Gastrocnemius medialis (tissue), 4 donors: ENCODE measurements around the gene SUGP2. TPM values are rescaled to one million over a fixed set of nuclear protein-coding genes. Genes with fewer than 3 reads are reported as not detected.

Experiments
- ATAC-seq, 2 donors: fragments of 150-250 bp; one replicate each; pipeline ENCODE4 v1.9.1; 2016
- DNase-seq, 2 donors: peaks; one replicate each; pipeline ENCODE4 v3.0.0-alpha.2; 2019
- H3K27ac ChIP-seq, 4 donors: fragments of 200-600 bp; sonication (generic); 1 replicate in 1 of 4; 2 replicates in 3 of 4; pipeline ENCODE4 v1.5.1; 2016 to 2018; ENCODE audit warnings: mild to moderate bottlenecking in 2 of 4, moderate library complexity in 1 of 4
- H3K27me3 ChIP-seq, 3 donors: fragments of 200-600 bp; sonication (generic) in 2 of 3; 1 replicate in 1 of 3; 2 replicates in 2 of 3; pipeline versions ENCODE4 v1.5.1 to v1.6.0; 2016 to 2019; ENCODE audit warnings: mild to moderate bottlenecking in 1 of 3, moderate library complexity in 1 of 3
- H3K36me3 ChIP-seq, 2 donors: fragments of 200-600 bp; sonication (generic) in 1 of 2; one replicate each; pipeline ENCODE4 v1.5.1; 2017 to 2018
- H3K4me1 ChIP-seq, 2 donors: fragments of 200-600 bp; sonication (generic) in 1 of 2; one replicate each; pipeline ENCODE4 v1.5.1; 2016 to 2017; ENCODE audit warnings: mild to moderate bottlenecking in 2 of 2
- H3K4me3 ChIP-seq, 4 donors: fragments of 200-600 bp; sonication (generic) in 3 of 4; 1 replicate in 1 of 4; 2 replicates in 3 of 4; pipeline ENCODE4 v1.5.1; 2016 to 2019; ENCODE audit warnings: mild to moderate bottlenecking in 2 of 4
- H3K9me3 ChIP-seq, 3 donors: fragments of 200-600 bp; sonication (generic) in 2 of 3; 1 replicate in 1 of 3; 2 replicates in 2 of 3; pipeline ENCODE4 v1.5.1; 2016 to 2019
- CTCF ChIP-seq, 5 experiments: fragments of 450-650 bp in 3 of 5; fragments of 200-600 bp in 2 of 5; sonication (generic) in 2 of 5; IDR thresholded peaks in 4 of 5; conservative IDR thresholded peaks in 1 of 5; 1 replicate in 4 of 5; 2 replicates in 1 of 5; pipeline ENCODE4 v1.5.1; 2016 to 2019; ENCODE audit warnings: antibody characterized with exemption in 5 of 5, mild to moderate bottlenecking in 3 of 5, moderate library complexity in 3 of 5
- POLR2A ChIP-seq, 2 donors: fragments of 450-650 bp; IDR thresholded peaks; one replicate each; pipeline ENCODE4 v1.6.1; 2017; ENCODE audit warnings: antibody characterized with exemption in 2 of 2, mild to moderate bottlenecking in 2 of 2, moderate library complexity in 2 of 2
- in situ Hi-C, 4 donors: fragments of 200-750 bp; cut with MboI; loops; one replicate each; pipeline versions ENCODE4 v1.15.0 to v1.8.0; 2017; ENCODE audit warnings: low sequenced_read_pairs in 4 of 4
- intact Hi-C: fragments of 100-400 bp; cut with DNase I; formaldehyde crosslinking; loops from one replicate; pipeline ENCODE4 v1.15.1; 2023; ENCODE audit warnings: low total_unique reads
- total RNA-seq, 4 donors: library from RNA; depleted of rRNA; stranded (reverse); fragments of >200 nt; gene quantifications; one replicate each; pipeline versions ENCODE4 v1.1.0 to v1.2.3, GENCODE V29; 2016

Gene SUGP2
- total RNA-seq, 4 donors from 2014 or later: 24.6 to 38.2 (median 32.8) TPM

DNA sequence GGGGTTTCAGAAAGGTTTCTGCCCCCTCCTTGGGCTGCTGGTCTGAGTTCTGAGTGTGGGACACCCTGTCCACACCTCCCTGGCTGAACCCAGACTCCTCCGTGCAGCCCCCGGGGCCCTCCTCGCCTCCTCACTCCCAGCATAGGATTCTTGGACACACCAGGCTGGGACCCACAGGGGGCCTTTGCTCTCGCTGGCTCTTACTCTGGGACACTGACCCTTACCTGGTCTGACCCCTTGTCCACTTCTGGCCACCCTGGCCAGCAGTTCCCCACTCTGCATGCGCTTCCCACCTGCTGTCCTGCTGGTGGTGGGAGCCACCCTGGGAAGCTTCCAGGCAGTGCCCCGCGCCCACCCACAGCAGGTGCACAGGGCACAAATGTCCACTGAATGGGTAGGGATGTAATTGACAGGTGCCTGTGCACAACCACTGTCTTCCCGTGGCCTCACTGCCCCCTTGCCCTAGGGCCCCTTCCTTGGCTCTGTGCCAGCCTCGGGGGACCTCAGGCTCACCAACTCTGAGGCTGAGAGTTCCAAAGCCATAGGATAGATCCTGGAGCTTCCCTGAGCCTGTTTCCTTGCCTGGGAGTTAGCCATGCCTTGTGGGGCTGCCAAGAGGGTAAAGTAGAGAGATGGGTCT is 23.4 kb upstream of the SUGP2 start:
- intact Hi-C loops: no loop called here
- Histone ChIP-seq H3K9me3 (no peaks in the 10 kb centered on the region), H3K36me3 (peaks cover 0 to 47% of the 10 kb centered on the region in 2 donors), H3K4me3 (no peak overlapping the region), H3K4me1 (peaks cover 27 to 30% of the 10 kb centered on the region in 2 donors), H3K27ac (peak overlapping the region in 1 of 4 donors; percentile 89), H3K27me3 (no peaks in the 10 kb centered on the region)
- ATAC-seq (no peak), DNase-seq (no peak)
- in situ Hi-C loops: loop anchor here in 2 of 4 donors (5.0 to 10.0 kb wide), 2 partner anchors 78 to 81 kb away; partner anchors contain the start of gene TMEM161A (in 2 of the 2)
- TF ChIP-seq POLR2A (IDR thresholded peaks at IDR 0.05) (no peak), CTCF (IDR thresholded peaks at IDR 0.05 in 4 of 5, conservative IDR thresholded peaks at IDR 0.05 in 1 of 5) (no peak)

- Histone ChIP-seq H3K36me3 (peaks cover 0 to 50% of the 10 kb centered on the region in 2 donors), H3K27me3 (no peaks in the 10 kb centered on the region), H3K9me3 (no peaks in the 10 kb centered on the region), H3K4me3 (no peak overlapping the region), H3K4me1 (peaks cover 16 to 19% of the 10 kb centered on the region in 2 donors), H3K27ac (no peak overlapping the region)
- in situ Hi-C loops: loop anchor here in 2 of 4 donors (5.0 to 10.0 kb wide), 2 partner anchors 79 to 82 kb away; partner anchors contain the start of gene TMEM161A (in 2 of the 2)
- TF ChIP-seq POLR2A (IDR thresholded peaks at IDR 0.05) (no peak), CTCF (IDR thresholded peaks at IDR 0.05 in 4 of 5, conservative IDR thresholded peaks at IDR 0.05 in 1 of 5) (no peak)
- no peak for DNase-seq
- intact Hi-C loops: loop anchor here (1.0 kb wide), 1 partner anchor 60 kb away; no protein-coding TSS in a partner anchor
- ATAC-seq: no peak
Measured at GRCh38 chr19:19055701-19056100, 22.4 kb upstream of the SUGP2 start.

DNA sequence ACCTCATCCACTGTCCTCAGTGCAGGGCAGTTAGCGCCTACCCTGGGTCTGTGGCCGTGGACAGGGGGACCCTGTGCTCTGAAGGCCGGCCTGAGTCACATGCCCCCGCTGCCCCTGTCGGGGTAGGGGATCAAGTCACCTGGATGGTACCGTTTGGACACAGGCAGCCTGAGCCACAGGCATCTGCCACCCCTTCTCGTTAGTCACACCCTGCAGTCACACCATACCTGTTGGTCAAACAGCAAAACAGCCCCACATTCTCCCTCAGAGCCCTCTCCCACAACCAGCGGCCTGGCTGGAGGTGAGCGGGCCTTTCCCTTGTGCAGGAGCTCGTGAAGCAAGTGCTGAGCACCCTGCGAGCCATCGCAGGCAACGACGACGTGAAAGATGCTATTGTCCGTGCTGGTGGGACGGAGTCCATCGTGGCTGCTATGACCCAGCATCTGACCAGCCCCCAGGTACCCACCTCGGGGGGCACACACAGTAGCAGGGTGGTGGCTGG is 21.7 kb upstream of the SUGP2 start:
- ATAC-seq (no peak), DNase-seq (no peak)
- Histone ChIP-seq H3K4me1 (peaks cover 9 to 13% of the 10 kb centered on the region in 2 donors), H3K27me3 (no peaks in the 10 kb centered on the region), H3K36me3 (peaks cover 0 to 50% of the 10 kb centered on the region in 2 donors), H3K9me3 (no peaks in the 10 kb centered on the region), H3K4me3 (no peak overlapping the region), H3K27ac (no peak overlapping the region)
- TF ChIP-seq POLR2A (IDR thresholded peaks at IDR 0.05): no peak
- TF ChIP-seq CTCF (IDR thresholded peaks at IDR 0.05 in 4 of 5, conservative IDR thresholded peaks at IDR 0.05 in 1 of 5): no peak
- in situ Hi-C loops (loop anchor here (5.0 to 10.0 kb wide), 3 partner anchors 80 to 87 kb away; partner anchors contain the start of gene TMEM161A (in 3 of the 4)), intact Hi-C loops (loop anchor here (1.0 kb wide), 2 partner anchors 60 to 120 kb away; no protein-coding TSS in a partner anchor)

DNA sequence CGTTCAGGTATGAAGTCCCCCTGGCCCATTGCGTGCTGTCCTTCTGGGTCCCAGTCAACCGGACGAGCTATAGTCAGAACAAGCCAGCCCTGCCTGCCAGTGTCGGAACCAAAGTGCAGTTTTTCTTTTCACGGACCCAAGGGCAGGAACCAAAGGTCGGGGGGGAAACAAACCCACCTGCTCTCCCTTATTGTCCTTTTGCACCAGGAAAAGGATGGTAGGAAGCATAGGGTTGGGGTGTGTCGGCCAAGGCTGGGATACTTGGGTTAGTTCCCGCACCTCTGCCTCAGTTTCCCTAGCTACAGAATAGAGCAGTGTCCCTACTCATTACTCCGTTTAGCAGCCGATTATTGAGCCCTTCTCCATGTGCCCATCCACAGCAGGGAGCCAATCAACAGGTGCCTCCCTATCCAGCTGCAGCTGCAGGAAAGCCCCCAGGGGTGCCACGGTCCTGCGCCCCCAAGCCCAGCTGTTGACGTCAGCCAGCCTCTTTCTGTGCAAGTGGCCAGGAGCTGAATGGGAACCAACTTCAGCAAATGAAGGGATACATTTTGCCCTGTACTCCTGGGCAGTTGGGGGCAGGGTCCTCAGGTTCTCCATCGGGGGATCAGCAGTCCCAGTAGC is 21.1 kb upstream of the SUGP2 start:
- no peaks in the 10 kb centered on the region for H3K9me3 ChIP-seq
- no peaks in the 10 kb centered on the region for H3K27me3 ChIP-seq
- in situ Hi-C loops (loop anchor here in 3 of 4 donors (5.0 to 10.0 kb wide), 3 partner anchors 80 to 88 kb away; partner anchors contain the start of gene TMEM161A (in 2 of the 3)), intact Hi-C loops (loop anchor here (1.0 kb wide), 1 partner anchor 121 kb away; no protein-coding TSS in a partner anchor)
- peaks cover 0 to 50% of the 10 kb centered on the region in 2 donors for H3K36me3 ChIP-seq
- ATAC-seq: no peak
- H3K27ac ChIP-seq: no peak overlapping the region
- no peak overlapping the region for H3K4me3 ChIP-seq
- H3K4me1 ChIP-seq: peaks cover 3 to 8% of the 10 kb centered on the region in 2 donors
- TF ChIP-seq CTCF (IDR thresholded peaks at IDR 0.05 in 4 of 5, conservative IDR thresholded peaks at IDR 0.05 in 1 of 5): no peak
- TF ChIP-seq POLR2A (IDR thresholded peaks at IDR 0.05): no peak
- no peak for DNase-seq
